Measurements from ENCODE around the gene ZNF3.

DNA sequence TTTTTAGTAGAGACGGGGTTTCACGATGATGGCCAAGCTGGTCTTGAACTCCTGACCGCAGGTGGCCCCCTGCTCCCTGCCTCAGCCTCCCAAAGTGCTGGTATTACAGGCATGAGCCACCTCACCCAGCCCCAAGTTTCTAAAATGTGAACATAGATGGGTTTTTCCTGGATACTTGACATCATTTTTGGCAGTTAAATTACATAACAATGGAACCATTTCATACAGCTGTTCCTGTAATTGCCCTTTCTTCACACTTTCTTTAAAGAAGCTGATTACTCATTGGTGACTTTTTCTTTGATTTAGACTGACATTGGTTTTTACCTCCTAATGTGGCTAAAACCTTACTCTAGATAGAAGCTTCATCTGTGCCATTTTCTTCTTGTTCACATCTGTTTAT, 60.2 kb downstream of the ZNF3 start:
- TF ChIP-seq, protein P1, sequence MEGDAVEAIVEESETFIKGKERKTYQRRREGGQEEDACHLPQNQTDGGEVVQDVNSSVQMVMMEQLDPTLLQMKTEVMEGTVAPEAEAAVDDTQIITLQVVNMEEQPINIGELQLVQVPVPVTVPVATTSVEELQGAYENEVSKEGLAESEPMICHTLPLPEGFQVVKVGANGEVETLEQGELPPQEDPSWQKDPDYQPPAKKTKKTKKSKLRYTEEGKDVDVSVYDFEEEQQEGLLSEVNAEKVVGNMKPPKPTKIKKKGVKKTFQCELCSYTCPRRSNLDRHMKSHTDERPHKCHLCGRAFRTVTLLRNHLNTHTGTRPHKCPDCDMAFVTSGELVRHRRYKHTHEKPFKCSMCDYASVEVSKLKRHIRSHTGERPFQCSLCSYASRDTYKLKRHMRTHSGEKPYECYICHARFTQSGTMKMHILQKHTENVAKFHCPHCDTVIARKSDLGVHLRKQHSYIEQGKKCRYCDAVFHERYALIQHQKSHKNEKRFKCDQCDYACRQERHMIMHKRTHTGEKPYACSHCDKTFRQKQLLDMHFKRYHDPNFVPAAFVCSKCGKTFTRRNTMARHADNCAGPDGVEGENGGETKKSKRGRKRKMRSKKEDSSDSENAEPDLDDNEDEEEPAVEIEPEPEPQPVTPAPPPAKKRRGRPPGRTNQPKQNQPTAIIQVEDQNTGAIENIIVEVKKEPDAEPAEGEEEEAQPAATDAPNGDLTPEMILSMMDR (IDR thresholded peaks at IDR 0.05), result no peak
- TF ChIP-seq POLR2A (IDR thresholded peaks at IDR 0.05), result no peak

All from testis (tissue), 2 donors.